NK-92 treated with Interleukin-12 subunit alpha and Interleukin-12 subunit beta, amount 100 ng/mL, for 24 hours (cell line): Measurements from ENCODE around the gene TAS2R50.
"Not testable (repeated sequence)": the region's sequence is repeated elsewhere in the genome, so short reads cannot be mapped to it uniquely, and the experiment has no call there.

ENCODE experiments used
- DNase-seq: peaks from one replicate; lab custom pipeline; 2025; lab: John Stamatoyannopoulos, UW

TAS2R50 gene, protein sequence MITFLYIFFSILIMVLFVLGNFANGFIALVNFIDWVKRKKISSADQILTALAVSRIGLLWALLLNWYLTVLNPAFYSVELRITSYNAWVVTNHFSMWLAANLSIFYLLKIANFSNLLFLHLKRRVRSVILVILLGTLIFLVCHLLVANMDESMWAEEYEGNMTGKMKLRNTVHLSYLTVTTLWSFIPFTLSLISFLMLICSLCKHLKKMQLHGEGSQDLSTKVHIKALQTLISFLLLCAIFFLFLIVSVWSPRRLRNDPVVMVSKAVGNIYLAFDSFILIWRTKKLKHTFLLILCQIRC

DNA sequence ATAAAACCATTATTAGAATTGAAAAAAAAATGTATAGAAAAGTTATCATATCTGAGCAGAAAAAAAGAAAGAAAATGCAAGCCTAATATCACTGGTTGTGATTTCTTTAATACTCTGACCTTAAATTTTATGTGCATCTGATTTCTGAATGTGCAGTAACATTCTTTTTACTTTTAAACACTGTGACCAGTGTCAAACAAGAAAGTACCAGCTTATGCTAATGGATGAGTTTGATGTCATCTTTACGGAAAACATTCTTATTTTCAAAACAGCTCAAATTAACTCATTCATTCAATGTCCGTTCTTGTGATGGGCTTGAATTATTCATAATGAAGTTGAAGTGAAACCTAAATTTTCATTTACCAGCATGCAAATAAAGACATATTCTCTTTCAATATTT is at the start of gene TAS2R50:
TAS2R50 (minus strand) TSS at position 101 of the 400 bp plus-strand sequence; CDS start at position 49, 52 bp downstream.
- DNase-seq: no peak

GRCh38 chr12:11033959-11034358 is 47.2 kb upstream of the TAS2R50 start:
- not testable (repeated sequence) for DNase-seq

DNA sequence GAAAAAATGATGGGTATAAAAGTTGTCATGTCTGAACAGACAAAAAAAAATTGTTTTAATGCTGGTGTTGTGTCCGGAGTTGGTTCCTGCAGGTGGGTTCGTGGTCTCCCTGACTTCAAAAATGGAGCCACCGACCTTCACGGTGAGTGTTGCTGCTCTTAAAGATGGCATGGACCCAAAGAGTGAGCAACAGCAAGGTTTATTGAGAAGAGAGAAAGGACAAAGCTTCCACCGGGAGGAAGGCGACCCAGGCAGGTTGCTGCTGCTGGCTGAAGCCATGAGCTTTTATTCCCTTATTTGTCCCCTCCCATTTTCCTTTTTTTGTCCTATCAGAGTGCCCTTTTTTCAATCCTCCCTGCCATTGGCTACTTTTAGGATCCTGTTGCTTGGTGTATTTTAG is 44.6 kb upstream of the TAS2R50 start, which contains the start of gene TAS2R31:
TAS2R31 (minus strand) TSS at position 101 of the 400 bp plus-strand sequence; CDS start at position 29, 72 bp downstream.
- no peak for DNase-seq

- no peak for DNase-seq
Measured at GRCh38 chr12:11026118-11026517, 39.4 kb upstream of the TAS2R50 start.

DNA sequence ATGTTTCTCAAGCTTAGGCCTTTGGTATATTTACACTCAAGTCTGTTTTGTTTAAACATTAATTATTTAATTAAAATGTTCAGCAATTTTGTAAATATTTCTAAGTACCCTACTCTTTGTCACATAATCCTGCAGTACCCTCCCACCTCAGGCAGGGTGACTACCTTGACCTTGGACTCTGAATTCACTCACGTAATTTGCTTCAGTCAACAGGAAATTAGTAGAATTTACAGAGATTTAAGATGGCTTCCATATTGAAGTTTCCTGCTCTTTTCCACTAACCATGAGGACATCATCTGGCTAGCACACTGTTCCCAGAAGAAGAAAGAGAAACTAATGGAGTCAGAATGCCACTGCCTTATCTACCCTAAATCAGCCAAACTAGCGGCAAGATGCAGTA is 36.7 kb upstream of the TAS2R50 start:
- DNase-seq: no peak

- no peak for DNase-seq
Measured at GRCh38 chr12:11022520-11022919, 35.8 kb upstream of the TAS2R50 start, which contains the start of gene TAS2R19. TSS of gene TAS2R19 (minus strand) at chr12:11022620. CDS start at chr12:11022571, 49 bp downstream.

GRCh38 chr12:11016937-11017336 is 30.2 kb upstream of the TAS2R50 start:
- no peak for DNase-seq

DNA sequence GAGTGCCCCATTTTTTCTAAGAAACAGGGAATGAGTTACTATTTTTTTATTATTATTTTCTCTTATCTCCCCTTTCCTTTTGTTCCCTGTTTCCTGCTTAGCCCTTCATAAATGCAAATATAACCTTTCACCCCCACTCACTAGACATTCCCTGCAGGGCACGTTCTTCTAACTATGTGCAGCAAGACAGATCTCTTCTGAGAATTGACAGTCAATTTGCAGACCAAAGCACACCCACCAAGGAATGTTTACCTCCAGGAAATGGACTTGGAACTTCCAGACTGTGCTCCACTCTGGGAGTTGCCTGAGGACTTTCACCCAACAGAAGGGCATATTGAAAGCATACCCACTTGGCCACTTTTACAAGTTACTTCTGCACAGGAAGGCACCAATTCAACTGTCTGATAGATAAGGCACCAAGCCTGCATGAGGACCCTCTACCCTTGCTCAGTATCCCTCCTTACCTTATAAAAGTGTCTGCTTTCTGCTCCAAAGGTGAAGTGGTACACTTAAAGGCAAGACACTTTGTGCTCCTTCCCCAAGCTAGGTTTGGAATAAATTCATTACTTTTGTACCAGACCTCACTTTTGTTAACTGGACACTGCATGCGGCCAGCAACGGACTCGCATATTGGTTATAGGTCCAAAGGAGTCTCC is 29.2 kb upstream of the TAS2R50 start:
- DNase-seq: no peak

- DNase-seq: no peak
Measured at GRCh38 chr12:11014234-11014633, 27.5 kb upstream of the TAS2R50 start.

- DNase-seq: no peak
Measured at GRCh38 chr12:11007608-11008007, 20.9 kb upstream of the TAS2R50 start.

- no peak for DNase-seq
Measured at GRCh38 chr12:10998204-10998603, 11.5 kb upstream of the TAS2R50 start, which contains the start of gene TAS2R20. TSS of gene TAS2R20 (minus strand) at chr12:10998304. CDS start at chr12:10997875, 429 bp downstream.

DNA sequence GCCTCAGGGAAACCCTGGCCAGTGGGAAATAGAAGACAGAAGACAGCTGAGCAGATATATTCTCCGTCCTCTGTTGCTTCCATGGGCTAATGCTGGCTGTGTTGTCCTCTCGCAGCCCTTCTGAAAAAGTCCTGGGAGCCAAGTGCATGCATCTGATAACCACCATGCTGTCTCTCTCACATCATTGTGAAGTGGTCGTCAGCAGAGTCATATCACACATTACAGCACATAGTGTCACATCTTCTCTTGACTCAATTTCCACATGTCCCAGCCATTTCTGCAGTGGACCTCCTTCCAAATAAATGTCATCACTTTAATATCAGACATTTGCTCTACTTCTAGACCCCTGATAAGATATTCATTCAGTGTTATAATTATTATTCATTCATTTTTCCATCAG is 7.6 kb upstream of the TAS2R50 start:
- DNase-seq: no peak

- DNase-seq: no peak
Measured at GRCh38 chr12:10989107-10989506, 2.4 kb upstream of the TAS2R50 start.

- DNase-seq: no peak
Measured at GRCh38 chr12:10982244-10982643, 4.5 kb downstream of the TAS2R50 start.

DNA sequence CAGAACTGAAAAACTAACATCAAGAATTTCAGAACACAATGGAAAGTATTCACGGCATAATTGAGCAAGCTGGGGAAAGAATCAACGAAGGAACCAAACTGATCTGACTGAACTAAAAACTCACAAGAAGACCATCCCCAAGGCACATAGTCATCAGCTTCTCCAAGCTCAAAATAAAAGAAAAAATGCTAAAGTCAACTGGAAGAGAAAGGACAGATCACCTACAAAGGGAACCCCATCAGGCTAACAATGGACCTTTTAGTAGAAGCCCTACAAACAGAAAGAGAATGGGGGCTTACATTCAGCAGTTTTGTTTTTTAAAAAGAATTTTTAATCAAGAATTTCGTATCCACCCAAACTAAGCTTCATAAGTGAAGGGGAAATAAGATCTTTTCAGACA is 11.7 kb downstream of the TAS2R50 start:
- no peak for DNase-seq

DNA sequence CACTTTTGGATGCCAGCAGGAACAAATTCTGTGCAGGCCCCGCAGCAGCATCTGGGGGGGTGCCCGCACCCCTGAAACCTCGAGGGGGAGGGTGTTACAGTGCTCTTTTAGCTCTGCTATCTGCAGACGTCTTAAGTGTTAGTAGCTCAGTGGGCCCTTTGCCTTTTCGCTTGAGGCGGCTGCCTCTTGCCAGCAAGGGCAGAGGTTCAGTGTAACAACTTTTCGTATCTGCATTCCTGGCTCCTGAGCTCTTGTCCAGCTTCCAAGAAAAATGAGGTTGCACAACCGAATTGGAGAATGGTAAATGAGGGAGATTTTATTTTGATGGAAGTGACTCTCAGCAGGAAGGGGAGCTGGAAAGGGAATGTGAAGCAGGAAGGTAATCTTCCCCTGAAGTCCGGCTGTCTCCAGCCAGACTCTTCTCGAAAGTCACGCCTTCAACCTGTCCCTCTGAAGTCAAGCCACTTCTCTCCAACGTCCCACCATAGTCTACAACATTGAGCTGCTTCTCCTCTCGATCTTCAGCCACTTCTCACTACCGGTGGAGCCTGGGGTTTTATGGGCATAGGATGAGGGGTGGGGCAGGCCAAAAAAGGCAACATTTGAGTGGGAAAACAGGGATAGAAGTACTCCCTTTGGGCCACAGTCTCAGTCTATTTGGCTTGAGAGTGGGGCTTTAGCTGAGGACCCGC is 17.8 kb downstream of the TAS2R50 start:
- DNase-seq: no peak

DNA sequence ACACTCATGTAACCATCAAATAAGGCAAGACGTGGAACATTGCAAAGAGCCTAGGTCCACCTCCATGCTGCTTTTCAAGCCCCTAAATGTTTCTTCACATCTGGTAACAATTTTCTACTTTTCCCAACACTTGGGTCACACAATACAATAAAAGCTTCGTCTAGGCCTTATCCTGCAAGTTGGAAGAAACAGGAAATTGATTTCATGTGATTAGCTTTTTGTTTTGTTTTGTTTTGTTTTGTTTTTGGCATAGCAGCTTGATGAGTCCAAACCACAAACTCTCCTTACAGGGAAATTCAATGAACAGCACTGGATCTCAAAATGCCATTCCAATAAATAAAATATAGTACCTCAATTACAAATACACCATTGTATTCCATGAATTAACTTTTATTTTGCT is 19.3 kb downstream of the TAS2R50 start:
- no peak for DNase-seq

DNA sequence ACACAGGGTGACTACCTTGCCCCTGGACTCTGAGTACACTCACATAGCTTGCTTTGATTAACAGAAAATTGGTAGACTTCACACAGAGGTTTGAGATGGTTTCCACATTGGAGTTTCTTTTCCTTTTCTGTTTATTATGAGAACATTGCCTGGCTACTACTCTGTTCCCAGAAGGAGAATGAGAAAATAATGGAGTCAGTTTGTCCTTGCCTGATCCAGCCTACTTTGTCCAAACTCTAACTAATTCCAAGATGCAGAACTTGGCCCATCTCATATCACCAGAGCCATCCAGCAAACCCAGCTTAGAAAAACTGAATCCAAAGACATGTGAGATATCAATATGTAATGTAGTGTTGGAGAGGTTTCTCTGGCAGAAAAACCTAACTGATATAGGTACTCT is 20.4 kb downstream of the TAS2R50 start:
- DNase-seq: no peak

DNA sequence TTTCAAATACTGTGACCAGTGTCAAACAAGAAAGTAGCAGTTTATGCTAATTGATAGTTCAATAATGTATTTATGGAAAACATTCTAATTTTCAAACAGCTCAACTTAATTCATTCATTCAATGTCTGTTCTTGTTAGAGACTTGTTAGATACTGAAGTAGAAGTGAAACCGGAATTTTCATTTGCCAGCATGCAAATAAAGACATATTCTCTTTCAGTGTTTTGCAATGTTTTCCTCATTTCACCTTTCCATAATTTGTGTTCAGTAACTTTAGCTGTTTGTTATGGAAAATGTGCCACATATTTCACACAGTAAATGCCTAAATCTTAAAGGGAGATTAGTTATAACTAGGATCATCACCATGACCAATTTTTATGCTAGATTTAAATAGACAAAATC is 21.2 kb downstream of the TAS2R50 start:
- DNase-seq: no peak

GRCh38 chr12:10960211-10960610 is 26.5 kb downstream of the TAS2R50 start:
- no peak for DNase-seq

GRCh38 chr12:10959804-10960203 is 26.9 kb downstream of the TAS2R50 start:
- no peak for DNase-seq

DNA sequence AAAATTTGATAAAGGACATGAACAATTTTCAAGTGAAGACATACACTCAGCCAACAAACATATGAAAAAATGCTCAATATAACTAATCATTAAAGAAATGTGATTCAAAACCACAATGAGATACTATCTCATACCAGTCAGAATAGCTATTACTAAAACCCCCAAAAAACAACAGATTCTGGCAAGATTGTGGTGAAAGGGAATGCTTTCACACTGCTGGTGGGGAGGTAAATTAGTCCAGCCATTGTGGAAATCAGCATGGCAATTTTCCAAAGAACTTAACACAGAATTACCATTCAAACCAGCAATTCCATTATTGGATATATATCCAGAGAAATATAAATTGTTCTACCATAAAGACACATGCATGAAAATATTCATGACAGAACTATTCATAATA is 29.0 kb downstream of the TAS2R50 start:
- DNase-seq: no peak

GRCh38 chr12:10956085-10956484 is 30.6 kb downstream of the TAS2R50 start:
- DNase-seq: no peak
